ENCODE measurements around the gene CARD14.
"Not testable (repeated sequence)": the region's sequence is repeated elsewhere in the genome, so short reads cannot be mapped to it uniquely, and the experiment has no call there.

Gene CARD14

GRCh38 chr17:80253631-80254395 is 84.0 kb downstream of the CARD14 start:
- DNase-seq (ENCODE audit: low read depth): no peak

DNA sequence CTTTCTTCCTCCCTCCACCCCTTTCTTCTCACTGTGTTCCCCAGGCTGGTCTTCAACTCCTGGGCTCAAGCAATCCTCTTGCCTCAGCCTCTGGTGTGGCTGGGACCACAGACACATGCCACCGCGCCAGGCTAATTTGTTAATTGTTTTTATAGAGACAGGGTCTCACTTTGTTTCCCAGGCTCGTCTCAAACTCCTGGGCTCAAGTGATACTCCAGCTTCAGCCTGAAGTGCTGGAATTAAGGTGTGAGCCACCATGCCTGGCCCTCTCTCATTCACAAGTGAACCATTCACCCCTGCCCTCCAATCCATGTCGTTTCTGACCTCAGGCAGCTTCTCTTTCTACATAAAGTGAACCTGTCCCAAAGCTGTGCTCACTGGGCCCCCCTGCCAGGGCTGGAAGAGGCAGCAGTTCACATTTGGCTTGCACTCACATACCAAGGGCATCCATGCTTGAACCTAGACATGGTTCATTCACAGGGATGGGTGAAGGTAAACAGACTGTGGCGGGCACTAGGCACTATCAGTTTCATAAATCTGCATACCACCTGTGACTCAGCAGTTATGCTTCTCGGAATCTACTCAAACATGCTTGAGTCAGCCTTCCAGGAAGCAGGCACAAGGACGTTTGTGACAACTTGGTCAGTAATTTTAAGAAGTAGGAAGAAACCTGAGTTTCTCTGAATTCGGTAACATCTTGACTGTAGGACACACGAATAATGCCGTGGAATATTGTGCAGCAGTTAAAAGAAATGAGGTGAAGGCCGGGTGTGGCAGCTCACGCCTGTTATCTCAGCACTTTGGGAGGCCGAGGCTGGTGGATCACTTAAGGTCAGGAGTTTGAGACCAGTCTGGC is 84.8 kb downstream of the CARD14 start:
- peak; percentile 94 for DNase-seq (ENCODE audit: low read depth)

- DNase-seq (ENCODE audit: low read depth): no peak
These were observed 86.2 kb downstream of the CARD14 start for GRCh38 chr17:80256034-80256350.

DNA sequence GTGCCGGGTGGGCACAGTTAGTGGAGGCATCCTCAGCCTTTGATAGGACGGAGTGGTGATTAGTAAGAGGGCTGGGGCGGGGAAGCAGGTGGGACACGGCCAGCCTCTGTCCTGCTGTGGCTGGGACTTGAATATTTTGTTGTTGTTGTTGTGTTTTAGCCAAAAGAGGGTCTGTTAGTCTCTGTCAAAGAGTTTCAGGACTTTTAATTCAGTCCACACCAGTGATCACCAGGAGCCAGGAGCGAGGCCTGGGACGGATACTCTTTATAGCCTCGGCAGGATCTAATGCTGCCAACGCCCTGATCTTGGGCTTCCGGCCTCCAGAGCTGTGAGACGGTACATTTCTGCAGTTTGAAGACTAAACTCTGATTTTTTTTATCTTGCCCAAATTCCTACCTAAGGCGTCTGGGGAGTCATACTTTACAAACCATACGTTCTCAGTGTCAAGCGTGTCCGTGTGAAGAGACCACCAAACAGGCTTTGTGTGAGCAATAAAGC is 87.9 kb downstream of the CARD14 start:
- no peak for DNase-seq (ENCODE audit: low read depth)

GRCh38 chr17:80258296-80258695 is 88.5 kb downstream of the CARD14 start:
- not testable (repeated sequence) for DNase-seq (ENCODE audit: low read depth)
